ENCODE results near the gene NPAS2.

The NPAS2 gene

DNA sequence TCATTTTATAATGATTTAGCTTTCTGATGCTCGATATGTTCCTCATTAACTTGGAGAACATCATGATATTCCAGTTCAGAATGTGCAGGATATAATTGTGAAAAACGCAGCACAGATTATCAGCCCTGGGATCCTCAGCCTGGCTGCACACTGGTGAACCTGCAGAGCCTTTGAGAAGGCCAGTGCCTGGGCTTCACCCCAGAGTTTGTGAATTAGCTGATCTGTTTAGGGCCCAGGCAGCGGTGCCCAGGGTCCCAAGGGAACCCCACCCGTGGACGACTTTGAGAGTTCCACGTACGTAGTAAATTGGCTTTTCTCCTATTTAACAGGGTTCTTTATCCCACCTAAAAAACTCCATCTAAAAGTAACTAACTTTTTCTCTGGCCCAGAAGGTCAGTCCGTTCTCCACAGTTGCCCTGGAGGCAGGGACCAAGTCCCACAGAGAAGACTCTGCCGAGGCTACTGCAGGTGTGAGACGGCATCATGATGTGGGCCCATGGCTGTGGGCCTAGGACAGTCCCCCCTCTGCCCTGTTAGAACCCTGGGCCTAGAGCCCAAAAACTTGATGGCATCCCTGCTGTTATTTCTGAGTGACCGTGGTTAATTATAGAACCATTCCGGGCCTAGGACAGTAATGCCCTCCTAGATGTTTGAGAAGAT lies 142.6 kb downstream of the NPAS2 start:
- Histone ChIP-seq H3K4me1 (ENCODE audit: low read length) (peaks cover 18% of the 10 kb centered on the region), H3K9me2 (replicated peaks; ENCODE audit: insufficient read depth, low read length) (no peaks in the 10 kb centered on the region), H3K36me3 (replicated peaks; ENCODE audit: insufficient read depth, low read length) (no peaks in the 10 kb centered on the region), H3K27me3 (replicated peaks; ENCODE audit: insufficient read depth, low read length) (no peaks in the 10 kb centered on the region), H3F3A (ENCODE audit: insufficient read depth, low read length) (peaks cover 9% of the 10 kb centered on the region), H3K4me2 (ENCODE audit: low read depth, low read length) (no peak overlapping the region), H2AFZ (ENCODE audit: low read length) (no peak overlapping the region), H3K4me3 (ENCODE audit: low read length) (no peak overlapping the region), H4K20me1 (ENCODE audit: insufficient read depth, low read length) (no peaks in the 10 kb centered on the region), H3K9me3 (replicated peaks; ENCODE audit: insufficient read depth, low read length) (no peaks in the 10 kb centered on the region), H3K27ac (ENCODE audit: low read length) (no peak overlapping the region), H3K9ac (ENCODE audit: low read length) (no peak overlapping the region), H3K79me2 (ENCODE audit: low read length) (no peaks in the 10 kb centered on the region)
- no peak for DNase-seq
- TF ChIP-seq EZH2 (optimal IDR thresholded peaks at IDR 0.05; ENCODE audit: low read depth, low read length) = no peak
- no peak for TF ChIP-seq EZH2phosphoT487 (IDR thresholded peaks at IDR 0.05; ENCODE audit: low read length)
- no peak for TF ChIP-seq CTCF (IDR thresholded peaks at IDR 0.05; ENCODE audit: low read length)

- no peak for TF ChIP-seq CTCF (IDR thresholded peaks at IDR 0.05; ENCODE audit: low read length)
- no peak for TF ChIP-seq EZH2 (optimal IDR thresholded peaks at IDR 0.05; ENCODE audit: low read depth, low read length)
- TF ChIP-seq EZH2phosphoT487 (IDR thresholded peaks at IDR 0.05; ENCODE audit: low read length) = no peak
- Histone ChIP-seq H3K79me2 (ENCODE audit: low read length) (no peaks in the 10 kb centered on the region), H3K9me3 (replicated peaks; ENCODE audit: insufficient read depth, low read length) (no peaks in the 10 kb centered on the region), H3F3A (ENCODE audit: insufficient read depth, low read length) (peaks cover 9% of the 10 kb centered on the region), H3K4me1 (ENCODE audit: low read length) (peaks cover 18% of the 10 kb centered on the region), H3K9me2 (replicated peaks; ENCODE audit: insufficient read depth, low read length) (no peaks in the 10 kb centered on the region), H3K9ac (ENCODE audit: low read length) (no peak overlapping the region), H2AFZ (ENCODE audit: low read length) (no peak overlapping the region), H3K4me3 (ENCODE audit: low read length) (no peak overlapping the region), H3K36me3 (replicated peaks; ENCODE audit: insufficient read depth, low read length) (no peaks in the 10 kb centered on the region), H3K27ac (ENCODE audit: low read length) (no peak overlapping the region), H3K27me3 (replicated peaks; ENCODE audit: insufficient read depth, low read length) (no peaks in the 10 kb centered on the region), H4K20me1 (ENCODE audit: insufficient read depth, low read length) (no peaks in the 10 kb centered on the region), H3K4me2 (ENCODE audit: low read depth, low read length) (no peak overlapping the region)
- no peak for DNase-seq
Observed at GRCh38 chr2:100963026-100963375, 143.1 kb downstream of the NPAS2 start.

GRCh38 chr2:100964222-100964621 lies 144.3 kb downstream of the NPAS2 start:
- Histone ChIP-seq H2AFZ (ENCODE audit: low read length) (no peak overlapping the region), H3K27me3 (replicated peaks; ENCODE audit: insufficient read depth, low read length) (no peaks in the 10 kb centered on the region), H3F3A (ENCODE audit: insufficient read depth, low read length) (peaks cover 7% of the 10 kb centered on the region), H3K27ac (ENCODE audit: low read length) (no peak overlapping the region), H3K4me2 (ENCODE audit: low read depth, low read length) (no peak overlapping the region), H3K9me2 (replicated peaks; ENCODE audit: insufficient read depth, low read length) (no peaks in the 10 kb centered on the region), H3K9ac (ENCODE audit: low read length) (no peak overlapping the region), H4K20me1 (ENCODE audit: insufficient read depth, low read length) (no peaks in the 10 kb centered on the region), H3K36me3 (replicated peaks; ENCODE audit: insufficient read depth, low read length) (no peaks in the 10 kb centered on the region), H3K79me2 (ENCODE audit: low read length) (no peaks in the 10 kb centered on the region), H3K4me1 (ENCODE audit: low read length) (peaks cover 11% of the 10 kb centered on the region), H3K9me3 (replicated peaks; ENCODE audit: insufficient read depth, low read length) (no peaks in the 10 kb centered on the region), H3K4me3 (ENCODE audit: low read length) (no peak overlapping the region)
- no peak for TF ChIP-seq EZH2 (optimal IDR thresholded peaks at IDR 0.05; ENCODE audit: low read depth, low read length)
- TF ChIP-seq CTCF (IDR thresholded peaks at IDR 0.05; ENCODE audit: low read length) = no peak
- no peak for TF ChIP-seq EZH2phosphoT487 (IDR thresholded peaks at IDR 0.05; ENCODE audit: low read length)
- no peak for DNase-seq

Measured in MM.1S (cell line).